Measurements from ENCODE around the gene DUSP14. TPM values are rescaled to one million over a fixed set of nuclear protein-coding genes. Genes with fewer than 3 reads are reported as not detected.
A peak's percentile ranks its signal among the peaks of the same experiment; 100 is the strongest.

Gene DUSP14
- total and polyA plus RNA-seq, 9 of the 15 experiments (the other 6 are each of a cell fraction or from before 2014, with no cell fraction given), result 20.2 to 74.0 (median 31.8) TPM

DNA sequence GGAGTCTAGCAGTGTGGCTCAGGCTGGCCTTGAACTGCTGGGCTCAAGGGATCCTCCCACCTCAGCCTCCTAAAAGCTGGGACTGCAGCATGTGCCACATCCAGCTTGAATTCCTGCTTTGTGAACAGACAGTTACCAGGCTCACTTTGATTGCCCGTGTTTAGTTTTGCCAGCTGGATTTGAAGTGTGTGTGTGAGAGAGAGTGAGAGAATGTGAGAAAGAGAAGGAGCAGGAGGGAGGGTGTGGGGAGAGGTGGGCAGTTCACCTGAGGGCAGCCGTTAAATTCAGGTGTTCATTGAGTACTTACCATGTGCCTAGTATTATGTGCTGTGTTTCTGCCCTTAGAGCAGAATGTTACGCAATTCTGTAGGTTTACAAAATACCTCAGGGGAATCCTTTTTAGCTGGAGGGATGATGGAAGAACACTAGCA is 4.7 kb downstream of the DUSP14 start:
- in situ Hi-C loops (cut with MboI) (no loop called here), intact Hi-C loops (cut with micrococcal nuclease) (no loop called here)
- Histone ChIP-seq H4K20me1 (replicated peaks; ENCODE audit: control insufficient read depth, insufficient read depth, low read length) (no peaks in the 10 kb centered on the region), H2AFZ (ENCODE audit: low read depth, low read length) (no peak overlapping the region), H3K9ac (ENCODE audit: insufficient read depth in 1 of 2, low read depth in 2 of 2, low read length in 2 of 2) (no peak overlapping the region), H3K9me3 (replicated peaks; ENCODE audit: control insufficient read depth, insufficient read depth, low read depth, low read length) (no peaks in the 10 kb centered on the region), H3K4me1 (replicated peaks in 1 of 2; ENCODE audit: control insufficient read depth in 2 of 2, insufficient read depth in 2 of 2, low read length in 2 of 2) (peaks cover 0 to 16% of the 10 kb centered on the region in 2 experiments; a peak in 3 of 5 replicates), H3K4me2 (ENCODE audit: insufficient read depth, low read length) (no peak overlapping the region), H3K36me3 (ENCODE audit: control insufficient read depth, insufficient read depth, low read length) (0 out of 3 replicates have a peak, but pooled peaks cover 3% of the 10 kb centered on the region), H3K9me1 (ENCODE audit: control insufficient read depth, insufficient read depth, low read length) (no peaks in the 10 kb centered on the region), H3K4me3 (no peak overlapping the region), H3K27ac (ENCODE audit: extremely low read depth, low read depth, low read length) (no peak overlapping the region), H3K79me2 (ENCODE audit: control insufficient read depth, insufficient read depth, low read length) (peaks cover 82% of the 10 kb centered on the region), H3K27me3 (ENCODE audit: control insufficient read depth in 2 of 2, insufficient read depth in 2 of 2, low read length in 2 of 2) (no peaks in the 10 kb centered on the region)
- CTCF ChIA-PET (ENCODE audit: low intra/inter-chr PET ratio), result interaction anchor here (0.6 kb wide), 1 partner anchor 120 kb away, joined by 3 read pairs; no protein-coding TSS in a partner anchor
- FAIRE-seq (no peak), DNase-seq (ENCODE audit: extremely low read depth in 1 of 4, low spot score in 3 of 4) (no peak), ATAC-seq (no peak)
- no TSS peak for BruUV-seq (replicated peaks)
- POLR2A ChIA-PET, result interaction anchor here (1.1 to 1.6 kb wide), 2 partner anchors 8 to 23 kb away, joined by 3 to 4 read pairs; no protein-coding TSS in a partner anchor
- 73% methylated on average over 3 of the region's 3 CpGs for WGBS (ENCODE audit: insufficient coverage, low coverage, missing lambda C conversion rate)
- TF ChIP-seq CEBPB (tag; IDR thresholded peaks at IDR 0.05) (peak; percentile 93), GABPA (tag; conservative IDR thresholded peaks at IDR 0.05; ENCODE audit: low read depth) (no peak), GATA2 (CRISPR knock-in tag; IDR thresholded peaks at IDR 0.05) (no peak), ZNF830 (CRISPR knock-in tag; IDR thresholded peaks at IDR 0.05) (no peak), CEBPG (CRISPR knock-in tag; IDR thresholded peaks at IDR 0.05) (0 out of 2 replicates have a peak, but pooled peaks have one; percentile 21), CEBPG (tag; conservative IDR thresholded peaks at IDR 0.05 in 1 of 2, IDR thresholded peaks at IDR 0.05 in 1 of 2) (peak; percentile 54 to 90; a peak in 3 of 4 replicates), SAP30 (IDR thresholded peaks at IDR 0.05; ENCODE audit: borderline replicate concordance, insufficient read depth, low read depth, low read length, poor library complexity, severe bottlenecking) (no peak), NONO (IDR thresholded peaks at IDR 0.05; ENCODE audit: low read depth in 2 of 2, low read length in 1 of 2) (no peak), KDM1A (IDR thresholded peaks at IDR 0.05) (no peak)
